ENCODE measurements around the gene PI4KB. TPM values are rescaled to one million over a fixed set of nuclear protein-coding genes. Genes with fewer than 3 reads are reported as not detected.

Gene PI4KB
- total and polyA plus RNA-seq, 4 donors = 14.2 to 27.1 (median 19.2) TPM

GRCh38 chr1:151273924-151274466 is 53.2 kb downstream of the PI4KB start (continued):
- TF ChIP-seq REST (IDR thresholded peaks at IDR 0.05) (no peak), RXRA (IDR thresholded peaks at IDR 0.05) (no peak), YY1 (IDR thresholded peaks at IDR 0.05) (no peak)

GRCh38 chr1:151267760-151268159 is 59.5 kb downstream of the PI4KB start:
- H3K36me3 ChIP-seq (ENCODE audit: control insufficient read depth in 4 of 4, insufficient read depth in 3 of 4, low read depth in 1 of 4, low read length in 3 of 4) = peaks cover 6 to 28% (median 12%) of the 10 kb centered on the region in 4 donors
- no peak for TF ChIP-seq NR2F2 (IDR thresholded peaks at IDR 0.05)
- no peak for DNase-seq (ENCODE audit: low spot score)
- H3K27ac ChIP-seq (ENCODE audit: low read depth in 1 of 2, low read length in 2 of 2) = no peak overlapping the region
- peaks cover 9 to 26% (median 24%) of the 10 kb centered on the region in 4 donors for H3K4me1 ChIP-seq (ENCODE audit: control insufficient read depth in 4 of 4, insufficient read depth in 4 of 4, low read length in 3 of 4)
- H3K4me3 ChIP-seq (ENCODE audit: low read depth in 1 of 3, low read length in 3 of 3) = no peak overlapping the region
- WGBS = 80% methylated on average over 4 of the region's 4 CpGs
- H3K9me3 ChIP-seq (ENCODE audit: control insufficient read depth in 4 of 4, low read length in 3 of 4) = no peaks in the 10 kb centered on the region
- no peaks in the 10 kb centered on the region for H3K27me3 ChIP-seq (ENCODE audit: control insufficient read depth in 4 of 4, insufficient read depth in 4 of 4, low read length in 3 of 4)
- H3K9ac ChIP-seq (ENCODE audit: low read depth in 1 of 2, low read length in 2 of 2) = no peak overlapping the region

GRCh38 chr1:151266821-151267220 is 60.4 kb downstream of the PI4KB start:
- Histone ChIP-seq H3K9me3 (ENCODE audit: control insufficient read depth in 4 of 4, low read length in 3 of 4) (no peaks in the 10 kb centered on the region), H3K4me1 (ENCODE audit: control insufficient read depth in 4 of 4, insufficient read depth in 4 of 4, low read length in 3 of 4) (peaks cover 9 to 26% (median 24%) of the 10 kb centered on the region in 4 donors), H3K27me3 (ENCODE audit: control insufficient read depth in 4 of 4, insufficient read depth in 4 of 4, low read length in 3 of 4) (no peaks in the 10 kb centered on the region), H3K36me3 (ENCODE audit: control insufficient read depth in 4 of 4, insufficient read depth in 3 of 4, low read depth in 1 of 4, low read length in 3 of 4) (peaks cover 9 to 33% (median 13%) of the 10 kb centered on the region in 4 donors), H3K27ac (ENCODE audit: low read depth in 1 of 2, low read length in 2 of 2) (no peak overlapping the region), H3K4me3 (ENCODE audit: low read depth in 1 of 3, low read length in 3 of 3) (no peak overlapping the region), H3K9ac (ENCODE audit: low read depth in 1 of 2, low read length in 2 of 2) (no peak overlapping the region)
- WGBS = 84% methylated on average over 8 of the region's 8 CpGs
- no peak for DNase-seq (ENCODE audit: low spot score)
- TF ChIP-seq FOXA1 (IDR thresholded peaks at IDR 0.05) (no peak), ATF3 (IDR thresholded peaks at IDR 0.05) (no peak), EGR1 (IDR thresholded peaks at IDR 0.05; ENCODE audit: low read depth in 2 of 2) (no peak), MAX (IDR thresholded peaks at IDR 0.05) (no peak), ZBTB33 (IDR thresholded peaks at IDR 0.05) (no peak), GABPA (IDR thresholded peaks at IDR 0.05 in 1 of 2, conservative IDR thresholded peaks at IDR 0.05 in 1 of 2) (no peak), CTCF (IDR thresholded peaks at IDR 0.05; ENCODE audit: low read depth, low read length, missing input control) (no peak), RAD21 (IDR thresholded peaks at IDR 0.05) (no peak), YY1 (IDR thresholded peaks at IDR 0.05) (no peak), RXRA (IDR thresholded peaks at IDR 0.05) (no peak), TAF1 (conservative IDR thresholded peaks at IDR 0.05) (no peak), JUND (IDR thresholded peaks at IDR 0.05) (no peak), NR2F2 (IDR thresholded peaks at IDR 0.05) (no peak), HNF4G (IDR thresholded peaks at IDR 0.05) (no peak), SP1 (IDR thresholded peaks at IDR 0.05) (no peak), REST (IDR thresholded peaks at IDR 0.05) (no peak), HNF4A (conservative IDR thresholded peaks at IDR 0.05) (no peak), FOXA2 (IDR thresholded peaks at IDR 0.05) (no peak)
